ENCODE data around the gene ABCG1.

The ABCG1 gene

GRCh38 chr21:42226626-42227025 lies 7.7 kb downstream of the ABCG1 start:
- WGBS, 2 experiments (ENCODE audit: insufficient coverage in 2 of 2), result 22 to 62% methylated on average over 1 of the region's 2 CpGs
- H3K4me3 ChIP-seq (ENCODE audit: extremely low read depth, insufficient read depth, low read length, poor library complexity, severe bottlenecking), result no peak overlapping the region
- H3K27ac ChIP-seq (ENCODE audit: low read depth, low read length, severe bottlenecking), result no peak overlapping the region
- H3K36me3 ChIP-seq (ENCODE audit: control insufficient read depth, insufficient read depth, low read length), result no peaks in the 10 kb centered on the region
- no peaks in the 10 kb centered on the region for H3K9me3 ChIP-seq (ENCODE audit: control insufficient read depth, low read length)
- H3K4me1 ChIP-seq (ENCODE audit: control insufficient read depth, insufficient read depth, low read length, poor library complexity, severe bottlenecking), result peaks cover 3% of the 10 kb centered on the region

- peaks cover 3% of the 10 kb centered on the region for H3K4me1 ChIP-seq (ENCODE audit: control insufficient read depth, insufficient read depth, low read length, poor library complexity, severe bottlenecking)
- no peak overlapping the region for H3K27ac ChIP-seq (ENCODE audit: low read depth, low read length, severe bottlenecking)
- WGBS, 2 experiments (ENCODE audit: insufficient coverage in 2 of 2), result 30 to 63% methylated on average over 3 to 6 of the region's 10 CpGs
- H3K36me3 ChIP-seq (ENCODE audit: control insufficient read depth, insufficient read depth, low read length), result no peaks in the 10 kb centered on the region
- H3K9me3 ChIP-seq (ENCODE audit: control insufficient read depth, low read length), result no peaks in the 10 kb centered on the region
- H3K4me3 ChIP-seq (ENCODE audit: extremely low read depth, insufficient read depth, low read length, poor library complexity, severe bottlenecking), result no peak overlapping the region
Observed at GRCh38 chr21:42227909-42228708, 9.2 kb downstream of the ABCG1 start.

GRCh38 chr21:42228709-42229220 lies 9.8 kb downstream of the ABCG1 start:
- 91 to 98% methylated on average over 10 to 11 of the region's 11 CpGs for WGBS, 2 experiments (ENCODE audit: insufficient coverage in 2 of 2)
- Histone ChIP-seq H3K27ac (ENCODE audit: low read depth, low read length, severe bottlenecking) (no peak overlapping the region), H3K36me3 (ENCODE audit: control insufficient read depth, insufficient read depth, low read length) (no peaks in the 10 kb centered on the region), H3K9me3 (ENCODE audit: control insufficient read depth, low read length) (no peaks in the 10 kb centered on the region), H3K4me1 (ENCODE audit: control insufficient read depth, insufficient read depth, low read length, poor library complexity, severe bottlenecking) (peaks cover 7% of the 10 kb centered on the region), H3K4me3 (ENCODE audit: extremely low read depth, insufficient read depth, low read length, poor library complexity, severe bottlenecking) (no peak overlapping the region)

GRCh38 chr21:42229676-42230075 lies 10.7 kb downstream of the ABCG1 start:
- H3K4me1 ChIP-seq (ENCODE audit: control insufficient read depth, insufficient read depth, low read length, poor library complexity, severe bottlenecking), result peaks cover 7% of the 10 kb centered on the region
- WGBS, 2 experiments (ENCODE audit: insufficient coverage in 2 of 2), result 98 to 100% methylated on average over 5 of the region's 7 CpGs
- no peaks in the 10 kb centered on the region for H3K36me3 ChIP-seq (ENCODE audit: control insufficient read depth, insufficient read depth, low read length)
- H3K9me3 ChIP-seq (ENCODE audit: control insufficient read depth, low read length), result no peaks in the 10 kb centered on the region
- no peak overlapping the region for H3K27ac ChIP-seq (ENCODE audit: low read depth, low read length, severe bottlenecking)
- no peak overlapping the region for H3K4me3 ChIP-seq (ENCODE audit: extremely low read depth, insufficient read depth, low read length, poor library complexity, severe bottlenecking)

- no peak overlapping the region for H3K27ac ChIP-seq (ENCODE audit: low read depth, low read length, severe bottlenecking)
- no peaks in the 10 kb centered on the region for H3K9me3 ChIP-seq (ENCODE audit: control insufficient read depth, low read length)
- peaks cover 11% of the 10 kb centered on the region for H3K4me1 ChIP-seq (ENCODE audit: control insufficient read depth, insufficient read depth, low read length, poor library complexity, severe bottlenecking)
- 94 to 100% methylated on average over 1 to 3 of the region's 4 CpGs for WGBS, 2 experiments (ENCODE audit: insufficient coverage in 2 of 2)
- H3K36me3 ChIP-seq (ENCODE audit: control insufficient read depth, insufficient read depth, low read length), result no peaks in the 10 kb centered on the region
- no peak overlapping the region for H3K4me3 ChIP-seq (ENCODE audit: extremely low read depth, insufficient read depth, low read length, poor library complexity, severe bottlenecking)
Observed at GRCh38 chr21:42230178-42230577, 11.2 kb downstream of the ABCG1 start.

- Histone ChIP-seq H3K4me1 (ENCODE audit: control insufficient read depth, insufficient read depth, low read length, poor library complexity, severe bottlenecking) (peaks cover 11% of the 10 kb centered on the region), H3K27ac (ENCODE audit: low read depth, low read length, severe bottlenecking) (no peak overlapping the region), H3K4me3 (ENCODE audit: extremely low read depth, insufficient read depth, low read length, poor library complexity, severe bottlenecking) (no peak overlapping the region), H3K9me3 (ENCODE audit: control insufficient read depth, low read length) (no peaks in the 10 kb centered on the region), H3K36me3 (ENCODE audit: control insufficient read depth, insufficient read depth, low read length) (no peaks in the 10 kb centered on the region)
- 88 to 90% methylated on average over 13 of the region's 13 CpGs for WGBS, 2 experiments (ENCODE audit: insufficient coverage in 2 of 2)
Observed at GRCh38 chr21:42230636-42231035, 11.7 kb downstream of the ABCG1 start.

GRCh38 chr21:42231756-42232155 lies 12.8 kb downstream of the ABCG1 start:
- no peak overlapping the region for H3K4me3 ChIP-seq (ENCODE audit: extremely low read depth, insufficient read depth, low read length, poor library complexity, severe bottlenecking)
- WGBS, 2 experiments (ENCODE audit: insufficient coverage in 2 of 2), result 100% methylated on average over 1 to 2 of the region's 2 CpGs
- H3K4me1 ChIP-seq (ENCODE audit: control insufficient read depth, insufficient read depth, low read length, poor library complexity, severe bottlenecking), result peaks cover 11% of the 10 kb centered on the region
- no peak overlapping the region for H3K27ac ChIP-seq (ENCODE audit: low read depth, low read length, severe bottlenecking)
- no peaks in the 10 kb centered on the region for H3K36me3 ChIP-seq (ENCODE audit: control insufficient read depth, insufficient read depth, low read length)
- no peaks in the 10 kb centered on the region for H3K9me3 ChIP-seq (ENCODE audit: control insufficient read depth, low read length)

GRCh38 chr21:42232176-42232825 lies 13.4 kb downstream of the ABCG1 start:
- Histone ChIP-seq H3K9me3 (ENCODE audit: control insufficient read depth, low read length) (no peaks in the 10 kb centered on the region), H3K4me1 (ENCODE audit: control insufficient read depth, insufficient read depth, low read length, poor library complexity, severe bottlenecking) (peaks cover 11% of the 10 kb centered on the region)

GRCh38 chr21:42233067-42233961 lies 14.4 kb downstream of the ABCG1 start:
- peaks cover 8% of the 10 kb centered on the region for H3K4me1 ChIP-seq (ENCODE audit: control insufficient read depth, insufficient read depth, low read length, poor library complexity, severe bottlenecking)
- H3K36me3 ChIP-seq (ENCODE audit: control insufficient read depth, insufficient read depth, low read length), result no peaks in the 10 kb centered on the region
- H3K9me3 ChIP-seq (ENCODE audit: control insufficient read depth, low read length), result no peaks in the 10 kb centered on the region
- 65 to 86% methylated on average over 9 to 13 of the region's 14 CpGs for WGBS, 2 experiments (ENCODE audit: insufficient coverage in 2 of 2)
- no peak overlapping the region for H3K4me3 ChIP-seq (ENCODE audit: extremely low read depth, insufficient read depth, low read length, poor library complexity, severe bottlenecking)
- H3K27ac ChIP-seq (ENCODE audit: low read depth, low read length, severe bottlenecking), result no peak overlapping the region

More at GRCh38 chr21:42232176-42232825, 13.4 kb downstream of the ABCG1 start:
- 92 to 97% methylated on average over 4 to 5 of the region's 8 CpGs for WGBS, 2 experiments (ENCODE audit: insufficient coverage in 2 of 2)
- H3K36me3 ChIP-seq (ENCODE audit: control insufficient read depth, insufficient read depth, low read length), result no peaks in the 10 kb centered on the region
- H3K4me3 ChIP-seq (ENCODE audit: extremely low read depth, insufficient read depth, low read length, poor library complexity, severe bottlenecking), result no peak overlapping the region
- no peak overlapping the region for H3K27ac ChIP-seq (ENCODE audit: low read depth, low read length, severe bottlenecking)

GRCh38 chr21:42234041-42234440 lies 15.1 kb downstream of the ABCG1 start:
- Histone ChIP-seq H3K36me3 (ENCODE audit: control insufficient read depth, insufficient read depth, low read length) (no peaks in the 10 kb centered on the region), H3K4me3 (ENCODE audit: extremely low read depth, insufficient read depth, low read length, poor library complexity, severe bottlenecking) (no peak overlapping the region), H3K4me1 (ENCODE audit: control insufficient read depth, insufficient read depth, low read length, poor library complexity, severe bottlenecking) (peaks cover 8% of the 10 kb centered on the region), H3K27ac (ENCODE audit: low read depth, low read length, severe bottlenecking) (no peak overlapping the region), H3K9me3 (ENCODE audit: control insufficient read depth, low read length) (no peaks in the 10 kb centered on the region)
- WGBS, 2 experiments (ENCODE audit: insufficient coverage in 2 of 2), result 75 to 93% methylated on average over 3 to 4 of the region's 8 CpGs

All from mesodermal cell (in vitro differentiated cells).